Astrocyte (in vitro differentiated cells and primary cell): ENCODE results near the gene ZC3H18.

Experiments used
- CTCF ChIP-seq: IDR thresholded peaks from 2 replicates; pipeline ENCODE4 v1.5.1; 2011; ENCODE audit warnings: low read depth, mild to moderate bottlenecking, inconsistent platforms, low read length, moderate library complexity; ENCODE audit not compliant: insufficient read depth
- EZH2 ChIP-seq: IDR thresholded peaks from 2 replicates; pipeline ENCODE4 v1.6.1; 2012; ENCODE audit warnings: mild to moderate bottlenecking, low read length, inconsistent platforms; ENCODE audit not compliant: insufficient read depth

GRCh38 chr16:88624481-88624880 lies 54.3 kb downstream of the ZC3H18 start:
- no peak for TF ChIP-seq CTCF
- no peak for TF ChIP-seq EZH2
